Upper lobe of left lung (tissue), 4 donors: ENCODE results near the gene ZNF678.

Experiments used
- CTCF ChIP-seq, 6 experiments: fragments of 450-650 bp in 4 of 6; fragments of 200-600 bp in 2 of 6; sonication (generic) in 2 of 6; IDR thresholded peaks; one replicate each; pipeline ENCODE4 v1.5.1; 2016 to 2019; ENCODE audit warnings: antibody characterized with exemption in 6 of 6
- EP300 ChIP-seq, 4 donors: sonication (generic); formaldehyde crosslinking; IDR thresholded peaks; one replicate each; pipeline ENCODE4 v1.5.1; 2017; ENCODE audit warnings: antibody characterized with exemption in 4 of 4, control low read depth in 2 of 4
- POLR2A ChIP-seq, 4 donors: fragments of 450-650 bp; IDR thresholded peaks; one replicate each; pipeline ENCODE4 v1.5.1; 2016 to 2017; ENCODE audit warnings: antibody characterized with exemption in 4 of 4, mild to moderate bottlenecking in 2 of 4
- POLR2AphosphoS5 ChIP-seq, 2 donors: sonication (generic); formaldehyde crosslinking; IDR thresholded peaks; one replicate each; pipeline ENCODE4 v1.5.1; 2017; ENCODE audit warnings: antibody characterized with exemption in 2 of 2

DNA sequence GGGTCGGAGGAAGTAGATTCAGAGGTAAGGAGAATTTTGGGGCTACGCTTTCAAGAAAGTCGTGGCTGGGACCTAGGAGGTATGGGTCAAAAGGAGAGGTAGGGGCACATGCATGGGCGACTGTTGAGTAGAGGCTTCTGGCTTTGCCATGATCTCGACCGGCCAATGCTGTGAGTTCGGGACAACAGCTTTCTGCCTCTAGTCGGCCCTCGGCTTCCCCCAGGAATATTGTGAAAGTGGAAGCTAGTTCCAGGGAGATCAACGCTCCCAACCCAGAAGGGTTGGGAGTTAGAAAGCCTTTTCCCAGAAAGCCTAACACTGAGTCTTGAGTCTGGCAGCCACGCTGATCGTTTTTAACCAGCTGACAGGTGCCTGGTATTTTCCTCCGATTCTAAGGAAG is 69.0 kb downstream of the ZNF678 start:
- TF ChIP-seq CTCF (IDR thresholded peaks at IDR 0.05) (no peak), POLR2AphosphoS5 (IDR thresholded peaks at IDR 0.05) (no peak), POLR2A (IDR thresholded peaks at IDR 0.05) (no peak), EP300 (IDR thresholded peaks at IDR 0.05) (no peak)
